ENCODE measurements around the gene HK2.

- no peak for TF ChIP-seq CTCF (conservative IDR thresholded peaks at IDR 0.05; ENCODE audit: low read depth, low read length)
- no peak for TF ChIP-seq EZH2 (IDR thresholded peaks at IDR 0.05; ENCODE audit: low read length, unreplicated experiment)
These were observed 60.5 kb downstream of the HK2 start for GRCh38 chr2:74894272-74894981.
